GM18507 (cell line): Measurements from ENCODE around the gene IQSEC2.

ENCODE experiments used
- DNase-seq: peaks from one replicate; pipeline ENCODE4 v3.0.0; 2011; ENCODE audit warnings: low read depth; ENCODE audit not compliant: insufficient read length; ENCODE audit errors: extremely low spot score
- FAIRE-seq: peaks from 2 replicates; lab custom pipeline; 2011; peaks lifted over from hg19 to GRCh38; lab: Jason Lieb, UNC

IQSEC2 gene

GRCh38 chrX:53281321-53281822 is at the start of gene IQSEC2:
Gene IQSEC2 (minus strand): TSS chrX:53281584.
- DNase-seq (no peak), FAIRE-seq (no peak)

- FAIRE-seq (no peak), DNase-seq (no peak)
Measured at GRCh38 chrX:53330331-53330730, 48.9 kb upstream of the IQSEC2 start.

GRCh38 chrX:53324803-53325202 is 43.4 kb upstream of the IQSEC2 start:
- no peak for FAIRE-seq
- no peak for DNase-seq

- peak; percentile 35 for FAIRE-seq
Measured at GRCh38 chrX:53324085-53324484, 42.7 kb upstream of the IQSEC2 start.

GRCh38 chrX:53323196-53323595 is 41.8 kb upstream of the IQSEC2 start:
- FAIRE-seq: no peak

More at GRCh38 chrX:53324085-53324484, 42.7 kb upstream of the IQSEC2 start:
- DNase-seq: no peak

GRCh38 chrX:53321943-53322497 is 40.6 kb upstream of the IQSEC2 start:
- DNase-seq (no peak), FAIRE-seq (no peak)

More at GRCh38 chrX:53323196-53323595, 41.8 kb upstream of the IQSEC2 start:
- no peak for DNase-seq

- DNase-seq: no peak
- no peak for FAIRE-seq
Measured at GRCh38 chrX:53321230-53321942, 40.0 kb upstream of the IQSEC2 start.

GRCh38 chrX:53320543-53321229 is 39.3 kb upstream of the IQSEC2 start:
- DNase-seq: no peak

GRCh38 chrX:53319614-53320542 is 38.5 kb upstream of the IQSEC2 start:
- DNase-seq (no peak), FAIRE-seq (no peak)

More at GRCh38 chrX:53320543-53321229, 39.3 kb upstream of the IQSEC2 start:
- no peak for FAIRE-seq

- no peak for DNase-seq
- FAIRE-seq: no peak
Measured at GRCh38 chrX:53318766-53319353, 37.5 kb upstream of the IQSEC2 start.

- peak; percentile 28 for DNase-seq
- FAIRE-seq: peak; percentile 39
Measured at GRCh38 chrX:53317365-53318069, 36.1 kb upstream of the IQSEC2 start.

GRCh38 chrX:53316860-53317237 is 35.5 kb upstream of the IQSEC2 start:
- no peak for FAIRE-seq
- DNase-seq: no peak

- FAIRE-seq (no peak), DNase-seq (no peak)
Measured at GRCh38 chrX:53316111-53316859, 34.9 kb upstream of the IQSEC2 start.

- FAIRE-seq: no peak
- no peak for DNase-seq
Measured at GRCh38 chrX:53313728-53314105, 32.3 kb upstream of the IQSEC2 start.

- DNase-seq (peak; percentile 18), FAIRE-seq (peak; percentile 90)
Measured at GRCh38 chrX:53312946-53313727, 31.8 kb upstream of the IQSEC2 start.

GRCh38 chrX:53309837-53310236 is 28.5 kb upstream of the IQSEC2 start:
- no peak for DNase-seq

GRCh38 chrX:53308836-53309235 is 27.5 kb upstream of the IQSEC2 start:
- DNase-seq (no peak), FAIRE-seq (no peak)

More at GRCh38 chrX:53309837-53310236, 28.5 kb upstream of the IQSEC2 start:
- FAIRE-seq: no peak
